Stromal cell of bone marrow (primary cell): Measurements from ENCODE around the gene METRNL.
"Not testable (repeated sequence)": the region's sequence is repeated elsewhere in the genome, so short reads cannot be mapped to it uniquely, and the experiment has no call there.

ENCODE experiments used
- DNase-seq: peaks from one replicate; pipeline ENCODE4 v3.0.0-alpha.2; 2012; ENCODE audit warnings: low read depth

Gene METRNL, protein sequence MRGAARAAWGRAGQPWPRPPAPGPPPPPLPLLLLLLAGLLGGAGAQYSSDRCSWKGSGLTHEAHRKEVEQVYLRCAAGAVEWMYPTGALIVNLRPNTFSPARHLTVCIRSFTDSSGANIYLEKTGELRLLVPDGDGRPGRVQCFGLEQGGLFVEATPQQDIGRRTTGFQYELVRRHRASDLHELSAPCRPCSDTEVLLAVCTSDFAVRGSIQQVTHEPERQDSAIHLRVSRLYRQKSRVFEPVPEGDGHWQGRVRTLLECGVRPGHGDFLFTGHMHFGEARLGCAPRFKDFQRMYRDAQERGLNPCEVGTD

DNA sequence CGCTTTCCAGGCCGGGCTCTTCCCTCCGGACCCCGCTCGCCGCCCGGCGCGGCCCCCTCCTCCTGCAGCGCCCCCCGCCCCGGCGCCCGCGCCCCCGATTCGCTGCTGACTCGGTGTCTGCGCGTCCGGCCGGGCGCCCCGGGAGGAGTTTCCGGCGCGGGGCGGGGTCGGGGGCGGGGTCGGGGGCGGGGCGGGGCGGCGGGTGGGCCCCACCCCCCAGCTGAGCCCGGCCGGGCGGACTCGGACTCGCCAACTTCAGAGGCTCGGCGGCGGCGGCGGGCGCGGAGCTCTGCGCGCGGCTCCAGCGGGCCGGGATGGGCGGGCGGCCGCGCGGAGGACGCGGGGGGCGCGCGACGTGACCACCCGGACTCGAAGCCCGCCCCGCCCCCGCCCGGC is at the start of gene METRNL:
Gene METRNL (plus strand): TSS at position 258 of the 396 bp plus-strand sequence. CDS start 207 bp downstream, outside the sequence.
- DNase-seq: peak; percentile 47

DNA sequence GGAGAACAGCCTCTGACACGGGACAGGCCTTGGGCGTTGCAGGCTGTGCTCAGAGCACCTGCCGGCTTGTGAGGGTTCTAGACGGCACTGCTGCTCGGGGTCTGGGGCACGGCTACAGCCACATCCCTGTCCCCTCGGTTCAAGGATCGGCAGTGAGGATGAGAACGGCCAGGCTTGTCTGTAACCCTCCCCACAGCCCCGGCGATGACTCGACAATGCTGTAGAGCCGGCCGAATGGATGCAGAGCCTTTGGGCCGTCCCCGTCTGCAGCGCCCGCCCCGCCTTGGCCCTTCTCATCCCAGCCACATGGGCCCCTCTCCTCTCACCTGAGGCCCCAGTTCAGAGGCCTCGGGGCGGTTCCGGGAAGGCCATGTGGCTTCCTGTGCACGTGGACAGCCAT is 49.0 kb upstream of the METRNL start:
- no peak for DNase-seq

DNA sequence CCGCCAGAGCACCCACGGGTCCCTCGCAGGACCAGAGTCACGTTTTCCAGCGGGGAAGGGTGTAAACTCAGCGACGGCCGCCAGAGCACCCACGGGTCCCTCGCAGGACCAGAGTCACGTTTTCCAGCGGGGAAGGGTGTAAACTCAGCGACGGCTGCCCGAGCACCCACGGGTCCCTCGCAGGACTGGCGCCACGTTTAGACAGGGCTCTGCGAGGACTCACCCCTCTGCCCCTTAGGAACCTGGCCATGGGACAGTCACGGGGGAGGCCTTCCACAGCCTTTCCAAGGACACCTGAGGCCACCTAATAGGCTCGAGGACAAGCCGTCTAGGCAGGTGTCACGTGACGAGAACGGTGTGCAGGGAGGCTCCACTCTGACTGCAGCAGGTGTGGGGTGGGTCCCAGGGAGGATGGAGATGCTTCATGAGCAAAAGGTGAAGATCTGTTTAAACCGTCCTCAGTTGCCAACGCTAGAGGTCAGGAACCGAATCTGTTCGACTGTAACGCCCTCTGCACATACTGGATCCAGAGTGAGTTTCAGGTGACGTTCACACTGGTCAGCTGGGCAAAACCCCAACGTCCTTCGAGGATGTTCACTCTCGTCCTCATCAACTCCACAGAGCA is 48.0 kb upstream of the METRNL start:
- DNase-seq: no peak

DNA sequence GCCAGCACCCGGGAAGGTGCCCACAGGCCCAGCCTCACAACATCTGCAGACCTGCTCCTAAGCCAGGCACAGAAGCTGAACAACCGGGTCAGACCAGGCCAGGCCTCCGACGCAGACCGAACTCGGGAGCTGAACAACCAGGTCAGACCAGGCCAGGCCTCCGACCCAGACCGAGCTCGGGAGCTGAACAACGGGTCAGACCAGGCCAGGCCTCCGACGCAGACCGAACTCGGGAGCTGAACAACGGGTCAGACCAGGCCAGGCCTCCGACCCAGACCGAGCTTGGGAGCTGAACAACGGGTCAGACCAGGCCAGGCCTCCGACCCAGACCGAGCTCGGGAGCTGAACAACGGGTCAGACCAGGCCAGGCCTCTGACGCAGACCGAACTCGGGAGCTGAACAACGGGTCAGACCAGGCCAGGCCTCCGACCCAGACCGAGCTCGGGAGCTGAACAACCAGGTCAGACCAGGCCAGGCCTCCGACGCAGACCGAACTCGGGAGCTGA is 47.4 kb upstream of the METRNL start:
- not testable (repeated sequence) for DNase-seq

DNA sequence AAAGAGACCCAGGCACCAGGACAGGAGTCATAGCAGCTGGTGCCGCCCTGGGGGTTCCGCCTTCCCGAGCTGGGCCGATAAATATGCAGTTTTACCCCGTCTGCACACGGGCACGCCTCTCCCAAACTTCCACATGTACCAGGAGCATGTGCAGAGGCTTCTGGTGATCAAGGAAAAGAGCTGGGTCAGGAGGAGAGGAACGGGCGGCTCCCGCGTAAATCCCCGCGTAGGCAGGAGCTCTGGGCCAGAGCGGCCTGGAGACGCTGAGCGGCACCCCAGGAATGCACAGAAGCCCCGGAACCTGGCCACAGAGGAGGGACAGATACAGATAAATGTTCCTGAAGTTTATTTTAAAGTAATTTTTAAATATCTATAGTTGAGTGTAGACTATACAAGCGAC is 46.6 kb upstream of the METRNL start:
- no peak for DNase-seq

DNA sequence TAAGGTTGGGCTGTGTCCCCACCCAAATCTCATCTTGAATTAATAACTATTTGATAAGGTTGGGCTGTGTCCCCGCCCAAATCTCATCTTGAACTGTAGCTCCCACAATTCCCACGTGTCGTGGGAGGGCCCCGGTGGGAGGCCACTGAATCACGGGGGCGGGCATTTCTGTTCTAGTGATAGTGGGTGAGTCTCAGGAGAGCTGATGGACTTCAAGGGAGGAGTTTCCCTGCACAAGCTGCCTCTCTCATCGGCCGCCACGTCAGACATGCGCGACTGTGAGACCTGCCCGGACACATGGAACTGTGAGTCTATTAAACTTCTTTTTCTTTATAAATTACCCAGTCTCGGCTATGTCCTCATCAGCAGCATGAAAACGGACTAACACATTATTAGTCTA is 44.9 kb upstream of the METRNL start:
- no peak for DNase-seq

DNA sequence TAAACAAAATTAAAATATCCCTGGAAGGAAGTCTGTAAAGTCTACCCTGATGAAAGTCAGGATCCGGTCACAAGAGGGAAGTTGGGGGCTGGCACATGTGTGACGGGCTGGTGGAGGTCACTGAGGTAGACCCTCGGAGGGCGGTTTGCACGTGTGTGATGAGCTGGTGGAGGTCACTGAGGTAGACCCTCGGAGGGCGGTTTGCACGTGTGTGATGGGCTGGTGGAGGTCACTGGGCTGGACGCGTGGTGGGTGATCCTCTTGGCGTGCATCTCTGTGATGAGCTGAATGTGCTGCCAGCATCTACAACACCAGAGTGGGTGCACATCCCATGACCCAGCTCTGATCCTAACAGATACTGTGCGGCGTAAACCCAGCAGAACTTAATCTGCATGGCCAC is 43.7 kb upstream of the METRNL start:
- DNase-seq: no peak

DNA sequence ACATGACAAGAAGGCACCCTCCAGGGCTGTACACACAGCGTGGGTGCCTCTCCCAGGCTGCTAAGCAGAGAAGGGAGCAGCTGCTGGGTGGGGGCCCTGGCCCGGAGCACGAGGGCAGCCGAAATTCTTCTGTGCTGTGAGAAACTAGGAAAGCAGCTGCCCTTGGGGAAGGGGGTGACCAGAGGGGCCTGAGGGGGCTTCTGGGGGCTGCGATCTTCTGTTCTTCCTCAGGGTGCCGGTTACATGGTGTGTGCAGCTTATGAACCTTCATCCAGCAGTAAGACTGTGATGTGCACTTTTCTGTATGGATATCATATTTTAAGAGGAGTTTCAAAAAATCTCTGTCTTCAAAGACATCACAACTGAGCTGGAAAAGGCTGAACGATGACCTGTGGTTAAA is 43.2 kb upstream of the METRNL start:
- DNase-seq: no peak

DNA sequence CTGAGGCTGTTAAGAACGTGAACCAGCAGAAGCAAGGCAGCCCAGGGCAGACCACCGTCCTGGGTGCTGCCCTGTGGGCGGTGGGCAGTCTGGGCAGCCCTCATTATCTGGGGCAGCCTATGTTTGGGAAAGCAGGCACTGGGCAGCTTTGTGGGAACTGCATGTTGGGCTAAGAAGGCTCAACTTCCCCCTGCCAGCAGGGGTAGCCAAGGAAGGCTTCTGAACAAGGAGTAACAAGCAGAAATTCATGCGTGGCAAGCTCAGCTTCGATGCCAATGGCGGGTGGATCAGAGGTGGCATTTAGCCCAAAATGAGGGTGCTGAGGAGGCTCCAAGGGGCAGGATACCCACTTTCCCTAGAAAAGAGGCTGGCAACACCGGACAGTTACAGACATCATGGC is 42.7 kb upstream of the METRNL start:
- no peak for DNase-seq

DNA sequence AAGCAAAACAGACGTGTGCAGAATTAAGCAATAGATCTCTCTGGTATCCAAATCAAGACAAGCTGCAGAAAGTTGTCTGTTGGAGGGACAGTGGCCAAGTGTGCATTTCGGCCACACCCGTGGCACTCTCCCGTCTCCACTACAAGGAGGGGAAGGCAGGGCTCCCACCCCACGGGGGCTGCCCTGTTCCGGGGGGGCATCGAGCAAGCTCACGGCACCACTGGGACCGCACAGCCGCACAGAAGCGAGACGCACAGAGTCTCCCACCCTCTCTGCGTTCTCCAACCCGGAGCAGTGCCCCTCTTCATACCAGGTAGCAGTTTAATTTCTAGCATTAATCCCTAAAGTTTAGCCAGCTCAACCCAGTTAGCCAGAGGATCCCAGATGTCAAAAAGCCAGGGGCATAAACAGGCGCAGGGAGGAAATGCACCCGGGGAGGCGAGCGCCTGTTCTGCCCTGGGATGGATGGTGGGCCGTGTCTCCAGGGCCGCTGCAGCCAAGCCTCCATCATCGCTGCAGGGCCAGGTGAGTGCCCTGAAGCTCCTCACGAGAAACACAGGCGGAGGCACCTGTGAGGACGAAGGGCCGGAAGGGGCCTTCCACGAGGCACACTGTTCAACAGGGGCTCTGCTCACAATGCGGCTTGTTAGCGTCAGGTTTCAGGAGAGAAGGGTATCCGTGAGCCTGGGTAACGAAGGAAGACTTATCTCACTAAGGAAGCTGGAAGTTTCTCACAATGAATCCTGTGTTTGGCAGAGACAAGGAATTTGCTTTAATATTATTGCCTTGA is 42.1 kb upstream of the METRNL start:
- no peak for DNase-seq

DNA sequence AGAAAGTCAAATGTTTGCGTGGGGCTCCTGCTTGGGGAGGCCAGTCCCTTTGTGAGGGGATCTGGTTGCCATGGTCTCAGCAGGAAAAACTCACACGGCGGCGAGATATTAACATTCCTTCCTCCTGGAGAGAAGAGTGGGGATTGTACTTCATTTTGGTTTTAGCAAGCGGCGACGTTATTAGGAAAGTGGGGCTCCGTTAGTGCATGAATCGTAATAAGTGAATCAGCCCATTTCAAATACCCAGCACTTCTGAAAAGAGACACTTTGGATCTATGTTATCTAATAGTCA is 41.6 kb upstream of the METRNL start:
- DNase-seq: no peak

DNA sequence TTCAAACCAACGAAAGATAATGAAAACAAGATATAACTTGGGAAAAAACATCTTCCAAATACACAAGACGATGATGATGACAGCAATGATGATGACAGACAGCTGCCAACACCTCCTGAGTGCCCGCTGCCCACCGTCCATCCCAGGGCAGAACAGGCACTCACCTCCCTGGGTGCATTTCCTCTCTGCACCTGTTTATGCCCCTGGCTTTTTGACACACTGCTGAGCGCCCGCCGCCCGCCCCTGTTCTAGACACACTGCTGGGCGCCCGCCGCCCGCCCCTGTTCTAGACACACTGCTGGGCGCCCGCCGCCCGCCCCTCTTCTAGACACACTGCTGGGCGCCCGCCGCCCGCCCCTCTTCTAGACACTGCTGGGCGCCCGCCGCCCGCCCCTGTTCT is 40.4 kb upstream of the METRNL start:
- DNase-seq: not testable (repeated sequence)

DNA sequence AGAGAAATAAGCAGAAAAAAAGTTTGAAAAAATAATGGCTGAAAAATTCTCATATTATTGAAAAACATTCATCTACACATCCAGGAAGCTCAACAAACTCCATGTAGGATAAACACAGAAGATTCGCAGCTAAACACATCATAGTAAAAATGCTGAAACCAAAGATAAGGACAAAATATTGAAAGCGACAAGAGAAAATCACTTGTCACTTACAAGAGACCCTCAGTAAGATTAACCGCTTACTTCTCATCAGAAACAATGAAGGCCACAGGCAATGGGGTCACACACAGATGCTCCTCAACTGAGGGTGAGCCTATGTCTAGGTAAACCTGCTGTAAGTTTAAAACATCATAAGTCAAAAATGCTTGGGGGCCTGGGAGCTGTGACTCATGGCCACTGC is 38.1 kb upstream of the METRNL start:
- DNase-seq: no peak

DNA sequence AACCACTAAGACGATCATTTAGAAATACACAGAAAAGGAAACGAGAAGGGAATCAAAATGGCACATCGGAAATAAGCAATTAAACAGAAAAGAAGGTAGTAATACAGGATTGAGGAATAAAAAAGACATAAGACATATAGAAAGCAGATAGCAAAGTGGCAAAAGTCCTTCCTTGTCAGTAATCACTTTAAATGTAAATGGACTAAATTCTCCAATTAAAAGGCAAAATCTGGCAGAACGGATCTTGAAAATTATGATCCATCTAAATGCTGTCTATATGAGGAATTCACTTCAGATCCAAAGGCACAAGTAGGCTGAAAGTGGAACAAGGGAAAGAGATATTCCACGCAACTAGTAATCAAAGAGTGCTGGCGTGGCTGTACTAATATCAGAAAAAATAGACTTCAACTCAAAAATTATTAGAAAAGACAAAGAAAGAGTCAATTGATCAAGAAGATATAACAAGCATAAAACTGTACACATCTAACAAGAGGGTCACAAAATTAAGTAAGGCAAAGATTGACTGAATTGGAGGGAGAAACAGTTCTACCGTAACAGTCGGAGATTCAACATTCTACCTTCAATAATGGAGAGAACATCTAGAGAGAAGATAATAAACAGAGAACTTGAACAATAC is 36.8 kb upstream of the METRNL start:
- no peak for DNase-seq

DNA sequence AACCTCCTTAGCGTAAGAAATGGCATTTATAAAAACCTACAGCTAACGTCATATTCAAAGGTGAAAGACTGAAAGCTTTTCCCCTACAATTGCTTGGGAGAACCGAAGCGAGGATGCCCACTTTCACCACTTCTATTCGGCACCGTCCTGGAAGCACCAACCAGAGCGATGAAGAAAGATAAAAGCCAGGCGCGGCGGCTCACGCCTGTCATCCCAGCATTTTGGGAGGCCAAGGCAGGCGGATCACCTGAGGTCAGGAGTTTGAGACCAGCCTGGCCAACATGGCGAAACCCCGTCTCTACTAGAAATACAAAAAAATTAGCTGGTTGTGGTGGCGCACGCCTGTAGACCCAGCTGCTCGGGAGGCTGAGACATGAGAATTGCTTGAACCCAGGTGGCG is 34.9 kb upstream of the METRNL start:
- not testable (repeated sequence) for DNase-seq

DNA sequence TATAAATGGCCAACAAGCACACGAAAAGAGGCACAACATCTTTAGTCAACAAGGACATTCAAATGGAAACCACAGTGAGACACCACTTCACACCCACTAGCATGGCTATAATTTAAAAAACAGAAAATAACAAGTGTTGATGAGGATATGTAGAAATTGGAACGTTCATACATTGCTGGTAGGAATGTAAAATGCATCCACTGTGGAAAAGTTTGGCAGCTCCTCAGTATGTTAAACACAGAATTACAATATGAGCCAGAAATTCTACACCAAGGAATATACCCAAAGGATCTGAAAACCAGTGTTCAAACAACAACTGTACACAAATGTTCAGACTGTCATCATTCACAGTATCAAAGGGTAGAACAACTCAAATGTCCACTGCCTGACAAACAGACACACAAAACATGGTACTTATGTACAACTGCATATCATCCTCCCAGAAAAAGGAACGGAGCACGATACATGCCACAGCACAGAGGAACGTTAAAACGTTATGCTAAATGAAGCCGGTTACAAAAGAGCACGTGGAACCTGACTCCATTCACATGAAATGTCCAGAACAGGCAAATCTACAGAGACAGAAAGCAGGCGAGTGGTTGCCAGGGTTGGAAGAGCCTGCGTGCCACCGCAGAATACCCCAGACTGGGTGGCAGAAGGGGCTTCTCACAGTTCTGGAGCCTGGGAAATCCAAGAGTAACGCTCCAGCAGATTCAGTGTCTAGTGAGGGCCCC is 32.8 kb upstream of the METRNL start:
- no peak for DNase-seq

DNA sequence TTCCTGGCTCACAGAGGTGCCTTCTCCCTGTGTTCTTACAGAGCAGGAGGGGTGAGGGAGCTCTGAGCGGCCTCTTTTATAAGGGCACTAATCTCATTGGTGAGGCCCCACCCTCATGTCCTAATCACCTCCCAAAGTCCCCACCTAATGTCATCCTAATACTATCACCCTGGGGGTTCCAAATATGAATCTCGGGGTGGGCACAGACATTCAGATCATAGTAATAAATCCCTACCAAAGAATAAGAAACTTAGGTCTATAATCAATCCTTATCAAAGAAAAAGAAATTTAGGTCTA is 32.3 kb upstream of the METRNL start:
- no peak for DNase-seq

DNA sequence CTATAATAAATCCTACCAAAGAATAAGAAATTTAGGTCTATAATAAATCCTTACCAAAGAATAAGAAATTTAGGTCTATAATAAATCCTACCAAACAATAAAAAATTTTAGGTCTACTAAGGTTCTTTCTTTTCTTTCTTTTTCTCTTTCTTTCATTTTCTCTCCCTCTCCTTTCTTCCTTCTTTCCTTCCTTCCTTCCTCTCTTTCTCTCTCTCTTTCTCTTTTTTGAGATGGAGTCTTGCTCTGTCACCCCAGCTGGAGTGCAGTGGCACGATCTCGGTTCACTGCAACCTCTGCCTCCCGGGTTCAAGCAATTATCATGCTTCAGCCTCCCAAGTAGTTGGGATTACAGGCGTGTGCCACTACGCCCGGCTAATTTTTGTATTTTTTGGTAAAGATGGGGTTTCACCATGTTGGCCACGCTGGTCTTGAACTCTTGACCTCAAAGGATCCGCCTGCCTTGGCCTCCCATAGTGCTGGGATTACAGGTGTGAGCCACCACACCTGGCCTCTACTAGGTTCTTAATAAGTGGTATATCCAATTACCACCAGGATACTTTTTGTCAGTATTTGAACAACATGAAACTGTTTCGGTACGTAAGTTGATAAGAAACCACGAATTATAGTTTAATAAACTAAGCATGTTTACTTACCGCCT is 31.5 kb upstream of the METRNL start:
- DNase-seq: not testable (repeated sequence)

DNA sequence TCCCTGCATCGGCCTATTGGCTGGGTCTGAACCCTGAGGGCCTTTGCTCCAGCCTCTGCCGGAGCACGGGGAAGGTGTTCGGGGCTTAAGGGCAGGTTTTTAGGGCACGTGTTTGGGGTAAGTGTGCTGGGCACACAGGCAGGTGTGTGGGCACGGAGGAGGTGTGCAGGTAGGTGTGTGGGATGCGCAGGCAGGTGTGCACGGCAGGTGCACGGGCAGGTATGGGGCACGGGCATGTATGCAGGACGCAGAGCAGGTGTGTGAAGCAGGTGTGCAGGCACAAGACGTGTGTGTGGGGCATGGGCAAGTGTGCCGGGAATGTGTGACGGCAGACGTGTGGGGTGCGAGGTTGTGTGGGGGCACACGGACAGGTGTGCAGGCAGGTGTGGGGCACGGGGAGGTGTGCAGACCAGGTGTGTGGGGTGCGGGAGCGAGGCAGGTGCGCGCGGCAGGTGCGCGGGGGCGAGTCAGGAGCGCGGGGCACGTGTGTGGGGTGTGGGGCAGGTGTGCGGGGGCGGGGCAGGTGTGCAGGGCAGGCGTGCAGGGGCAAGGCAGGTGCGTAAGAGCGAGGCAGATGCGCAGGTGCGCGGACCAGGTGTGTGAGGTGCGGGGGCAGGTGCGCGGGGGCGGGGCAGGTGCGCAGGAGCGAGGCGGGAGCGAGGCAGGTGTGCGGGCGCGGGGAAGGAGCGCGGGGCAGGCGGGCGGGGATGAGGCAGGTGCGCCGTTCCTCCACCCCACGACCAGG is 28.6 kb upstream of the METRNL start:
- DNase-seq: no peak

DNA sequence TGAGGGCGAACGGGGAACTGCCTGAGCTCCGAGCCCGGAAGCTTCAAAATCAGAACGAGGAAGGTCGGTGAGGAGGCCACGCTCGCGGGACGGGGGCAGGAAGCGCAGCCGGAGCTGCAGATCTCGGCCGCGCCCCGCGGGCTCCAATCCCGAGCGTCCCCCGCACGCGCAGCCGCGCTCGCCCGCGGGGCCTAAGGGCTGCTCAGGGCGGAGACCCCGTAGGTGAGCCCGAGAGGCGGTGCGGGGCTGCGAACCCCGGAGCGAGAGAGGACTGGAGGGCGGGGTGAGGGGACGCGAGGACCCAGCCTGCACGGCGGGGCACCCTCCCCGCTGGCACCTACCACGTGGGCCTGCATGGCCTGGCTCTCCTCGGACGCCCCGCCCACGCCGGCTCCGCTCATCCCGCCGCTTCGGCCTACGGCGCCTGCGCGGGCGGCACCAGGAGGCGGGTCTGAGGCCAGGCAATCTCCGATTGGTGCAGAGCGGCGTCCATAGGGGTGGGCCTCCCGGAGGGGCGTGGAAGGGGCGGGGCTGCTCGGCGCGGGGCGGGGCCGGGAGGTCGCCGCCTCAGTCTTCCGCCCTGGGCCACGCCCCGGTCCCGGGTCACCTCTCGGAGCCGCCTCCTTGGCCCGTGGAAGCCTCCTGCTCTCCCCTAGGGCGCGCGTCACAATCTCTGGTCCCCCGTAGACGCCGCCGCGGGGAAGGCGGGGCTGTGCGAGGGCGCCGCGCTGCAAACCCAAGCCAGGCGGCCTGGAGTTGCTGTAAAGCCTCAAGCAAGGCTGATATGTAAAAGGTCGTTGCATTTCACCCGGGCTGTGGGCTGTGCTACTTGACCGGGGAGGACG is 27.8 kb upstream of the METRNL start:
- DNase-seq: peak; percentile 92
